AG04450 (cell line): ENCODE data around the gene DACH2. TPM values are rescaled to one million over a fixed set of nuclear protein-coding genes. Genes with fewer than 3 reads are reported as not detected.

Source experiments
- CTCF ChIA-PET: fragments of 300-600, 350-600 bp; formaldehyde crosslinking; extraction: SDS; loops from one replicate; lab custom pipeline; 2022; ENCODE audit warnings: antibody characterized with exemption, inconsistent platforms; lab: Charles Lee
- POLR2A ChIA-PET: fragments of 350-600 bp; formaldehyde crosslinking; extraction: SDS; loops from one replicate; lab custom pipeline; 2021; ENCODE audit warnings: antibody characterized with exemption, inconsistent platforms; lab: Yijun Ruan, JAX
- DNase-seq: peaks from one replicate; pipeline ENCODE4 v3.0.0-alpha.2; 2011; ENCODE audit warnings: low read depth, low spot score
- H3K27ac ChIP-seq: one replicate; pipeline ENCODE4 v1.5.1; 2012; ENCODE audit warnings: low read depth, low read length, control low read depth
- H3K27me3 ChIP-seq: one replicate; pipeline ENCODE4 v1.6.0; 2012; ENCODE audit warnings: low read length; ENCODE audit not compliant: control insufficient read depth, insufficient read depth
- H3K4me3 ChIP-seq: 2 replicates; pipeline ENCODE4 v1.5.1; 2011; ENCODE audit warnings: mild to moderate bottlenecking, low read depth, low read length, control low read depth
- H3K9me3 ChIP-seq: 2 replicates; pipeline ENCODE4 v1.5.1; 2012; ENCODE audit warnings: low read length; ENCODE audit not compliant: control insufficient read depth, insufficient read depth
- CTCF ChIP-seq: IDR thresholded peaks from 2 replicates; pipeline ENCODE4 v1.5.1; 2011; ENCODE audit warnings: low read depth, low read length, control low read depth, inconsistent platforms
- polyA plus RNA-seq: library from polyadenylated mRNA; depleted of rRNA; stranded (reverse); fragments of >200 nt; gene quantifications from 2 replicates; pipeline ENCODE4 v1.2.3, GENCODE V29; 2011

Gene DACH2
- polyA plus RNA-seq, 1 experiment, result 0.61 TPM

GRCh38 chrX:86604607-86605006 is 456.4 kb downstream of the DACH2 start:
- POLR2A ChIA-PET, result no interaction called here

DNA sequence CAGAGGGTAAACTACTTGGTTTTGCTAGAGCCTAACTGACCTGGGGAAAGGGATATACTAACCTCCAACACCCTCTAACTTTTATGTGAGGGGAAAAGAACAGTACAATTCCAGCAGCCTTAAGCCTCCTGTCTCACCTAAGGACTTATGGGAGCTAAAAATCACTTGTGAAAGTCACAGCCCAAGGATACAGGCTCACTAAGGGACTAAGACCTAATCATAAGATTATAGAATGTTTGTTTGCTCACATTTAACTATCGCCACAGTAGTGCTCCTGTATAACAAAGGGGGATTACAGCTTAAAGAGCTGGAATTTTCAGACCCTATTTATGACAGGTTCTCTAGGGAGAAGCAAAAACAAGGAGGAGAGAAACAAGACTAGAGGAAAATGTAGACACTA is 548.7 kb downstream of the DACH2 start:
- POLR2A ChIA-PET, result no interaction called here
- no peak overlapping the region for H3K27ac ChIP-seq
- H3K9me3 ChIP-seq, result no peaks in the 10 kb centered on the region
- no peak overlapping the region for H3K4me3 ChIP-seq
- CTCF ChIA-PET, result no interaction called here
- H3K27me3 ChIP-seq, result no peaks in the 10 kb centered on the region
- no peak for DNase-seq
- TF ChIP-seq CTCF, result no peak

More at GRCh38 chrX:86604607-86605006, 456.4 kb downstream of the DACH2 start:
- Histone ChIP-seq H3K9me3 (no peaks in the 10 kb centered on the region), H3K27me3 (no peaks in the 10 kb centered on the region), H3K27ac (no peak overlapping the region), H3K4me3 (no peak overlapping the region)
- CTCF ChIA-PET, result no interaction called here
- TF ChIP-seq CTCF, result no peak
- no peak for DNase-seq

- Histone ChIP-seq H3K27ac (no peak overlapping the region), H3K4me3 (no peak overlapping the region), H3K9me3 (no peaks in the 10 kb centered on the region), H3K27me3 (no peaks in the 10 kb centered on the region)
- TF ChIP-seq CTCF, result no peak
- POLR2A ChIA-PET, result no interaction called here
- DNase-seq, result no peak
- CTCF ChIA-PET, result no interaction called here
Observed at GRCh38 chrX:86711531-86712180, 563.4 kb downstream of the DACH2 start.

DNA sequence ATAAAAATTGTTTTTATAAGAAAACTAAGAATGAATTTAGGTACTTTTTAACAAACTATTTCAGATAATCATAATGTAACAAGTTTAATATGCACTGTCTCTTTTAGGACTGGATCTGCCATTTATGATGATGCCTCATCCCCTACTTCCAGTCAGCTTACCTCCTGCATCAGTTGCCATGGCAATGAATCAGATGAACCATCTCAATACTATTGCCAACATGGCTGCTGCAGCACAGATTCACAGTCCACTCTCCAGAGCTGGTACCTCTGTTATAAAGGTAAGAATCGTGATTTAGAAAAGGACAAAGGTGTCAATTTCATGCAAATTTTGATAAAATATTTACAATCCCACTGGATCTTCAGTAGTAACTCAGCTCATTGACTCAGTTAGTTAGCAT is 566.2 kb downstream of the DACH2 start:
- Histone ChIP-seq H3K4me3 (no peak overlapping the region), H3K27ac (no peak overlapping the region), H3K27me3 (no peaks in the 10 kb centered on the region), H3K9me3 (no peaks in the 10 kb centered on the region)
- no peak for TF ChIP-seq CTCF
- ChIA-PET POLR2A (no interaction called here), CTCF (no interaction called here)
- no peak for DNase-seq

DNA sequence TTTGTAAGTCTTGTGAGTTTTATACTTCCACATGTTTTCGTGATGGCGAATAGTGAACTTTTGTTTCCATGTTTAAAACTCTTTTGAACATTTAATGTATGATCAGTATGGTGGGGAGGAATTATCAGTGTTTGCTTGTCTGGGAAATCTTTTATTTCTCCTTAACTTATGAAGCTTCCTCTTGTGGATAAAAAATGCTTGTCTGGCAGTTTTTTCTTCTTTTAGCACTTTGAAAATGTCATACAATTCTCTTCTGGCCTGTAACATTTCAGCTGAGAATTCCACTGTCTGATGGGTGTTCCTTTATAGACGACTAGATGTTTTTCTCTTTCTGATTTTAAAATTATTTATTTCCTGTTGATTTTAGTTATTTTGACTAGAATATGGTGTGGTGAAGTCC is 576.0 kb downstream of the DACH2 start:
- no peaks in the 10 kb centered on the region for H3K27me3 ChIP-seq
- CTCF ChIA-PET, result no interaction called here
- POLR2A ChIA-PET, result no interaction called here

More for the DNA sequence above, 576.0 kb downstream of the DACH2 start:
- no peak for TF ChIP-seq CTCF
- no peak for DNase-seq
- H3K27ac ChIP-seq, result no peak overlapping the region
- 0 out of 2 replicates have a peak, but pooled peaks cover 4% of the 10 kb centered on the region for H3K9me3 ChIP-seq
- no peak overlapping the region for H3K4me3 ChIP-seq
